GM12878 (cell line): ENCODE data around the gene FANCC.

Source experiments
- CEBPB ChIP-seq, 2 experiments: fragments of 150-350 bp in 1 of 2; IDR thresholded peaks; 2 replicates each; pipeline ENCODE4 v1.6.1; 2012 to 2014; ENCODE audit warnings: low read depth in 2 of 2, low read length in 2 of 2, borderline replicate concordance in 1 of 2, inconsistent platforms in 1 of 2
- CHD2 ChIP-seq: IDR thresholded peaks from 2 replicates; pipeline ENCODE4 v1.6.1; 2011; ENCODE audit warnings: low read depth, low read length, improper control_type of control experiment, borderline replicate concordance
- CHD4 ChIP-seq: fragments of 200-600 bp; sonication (generic); IDR thresholded peaks from 2 replicates; pipeline ENCODE4 v1.6.1; 2016; ENCODE audit warnings: mild to moderate bottlenecking
- EZH2 ChIP-seq: IDR thresholded peaks from 2 replicates; pipeline ENCODE4 v1.6.1; 2012; ENCODE audit warnings: low read depth, mild to moderate bottlenecking, control low read depth, inconsistent platforms, low read length, borderline replicate concordance; ENCODE audit not compliant: control insufficient read depth
- NBN ChIP-seq: fragments of 450-650 bp; IDR thresholded peaks from 2 replicates; pipeline ENCODE4 v1.6.1; 2016
- POLR2A ChIP-seq: IDR thresholded peaks from 2 replicates; pipeline ENCODE4 v1.6.1; 2011; ENCODE audit warnings: low read depth, mild to moderate bottlenecking, low read length
- RELA ChIP-seq: fragments of 450-650 bp; IDR thresholded peaks from 2 replicates; pipeline ENCODE4 v1.8.0; 2014; ENCODE audit warnings: borderline replicate concordance; ENCODE audit not compliant: partially characterized antibody
- TCF3 ChIP-seq: IDR thresholded peaks from 2 replicates; pipeline ENCODE4 v1.6.1; 2012; ENCODE audit warnings: low read depth, mild to moderate bottlenecking, low read length, borderline replicate concordance; ENCODE audit not compliant: insufficient read depth
- TF ChIP-seq, protein P1 (sequence below), 3 experiments: IDR thresholded peaks in 2 of 3; conservative IDR thresholded peaks in 1 of 3; 2 replicates each; pipeline ENCODE4 v1.5.1; 2011; ENCODE audit warnings: low read depth in 3 of 3, low read length in 3 of 3, mild to moderate bottlenecking in 3 of 3, control low read depth in 2 of 3, moderate library complexity in 2 of 3, inconsistent platforms in 1 of 3, mixed read lengths in 1 of 3; ENCODE audit not compliant: control insufficient read depth in 2 of 3, insufficient read depth in 1 of 3; ENCODE audit errors: extremely low read depth in 1 of 3

DNA sequence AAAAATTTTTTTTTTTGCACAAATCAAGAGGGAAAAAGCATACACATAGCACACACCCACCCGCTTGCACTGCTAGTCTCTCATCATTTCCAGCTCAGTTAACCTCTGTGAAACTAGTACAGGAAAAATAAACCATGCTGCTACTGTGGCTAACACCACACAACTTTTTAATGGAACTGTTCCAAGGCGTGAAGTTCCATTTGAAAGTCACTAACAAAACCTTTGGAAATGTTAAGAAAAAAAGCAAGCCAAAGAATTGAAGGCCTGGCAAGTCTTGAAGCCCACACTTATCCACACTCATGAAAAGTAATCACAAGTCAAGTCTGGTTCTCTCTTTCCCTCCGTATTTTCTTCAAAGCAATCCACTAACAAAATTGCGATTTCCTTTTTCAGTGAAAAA, 116.3 kb downstream of the FANCC start:
- TF ChIP-seq POLR2A (no peak), CHD2 (no peak), CEBPB (IDR thresholded peaks at IDR 0.05; ENCODE audit: borderline replicate concordance in 1 of 2, low read depth in 2 of 2, low read length in 2 of 2) (no peak), TCF3 (no peak), EZH2 (no peak), CHD4 (no peak), RELA (no peak), NBN (no peak)
- TF ChIP-seq, protein P1, sequence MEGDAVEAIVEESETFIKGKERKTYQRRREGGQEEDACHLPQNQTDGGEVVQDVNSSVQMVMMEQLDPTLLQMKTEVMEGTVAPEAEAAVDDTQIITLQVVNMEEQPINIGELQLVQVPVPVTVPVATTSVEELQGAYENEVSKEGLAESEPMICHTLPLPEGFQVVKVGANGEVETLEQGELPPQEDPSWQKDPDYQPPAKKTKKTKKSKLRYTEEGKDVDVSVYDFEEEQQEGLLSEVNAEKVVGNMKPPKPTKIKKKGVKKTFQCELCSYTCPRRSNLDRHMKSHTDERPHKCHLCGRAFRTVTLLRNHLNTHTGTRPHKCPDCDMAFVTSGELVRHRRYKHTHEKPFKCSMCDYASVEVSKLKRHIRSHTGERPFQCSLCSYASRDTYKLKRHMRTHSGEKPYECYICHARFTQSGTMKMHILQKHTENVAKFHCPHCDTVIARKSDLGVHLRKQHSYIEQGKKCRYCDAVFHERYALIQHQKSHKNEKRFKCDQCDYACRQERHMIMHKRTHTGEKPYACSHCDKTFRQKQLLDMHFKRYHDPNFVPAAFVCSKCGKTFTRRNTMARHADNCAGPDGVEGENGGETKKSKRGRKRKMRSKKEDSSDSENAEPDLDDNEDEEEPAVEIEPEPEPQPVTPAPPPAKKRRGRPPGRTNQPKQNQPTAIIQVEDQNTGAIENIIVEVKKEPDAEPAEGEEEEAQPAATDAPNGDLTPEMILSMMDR (IDR thresholded peaks at IDR 0.05 in 2 of 3, conservative IDR thresholded peaks at IDR 0.05 in 1 of 3; ENCODE audit: control insufficient read depth in 2 of 3, extremely low read depth in 1 of 3, insufficient read depth in 1 of 3, low read depth in 3 of 3, low read length in 3 of 3), result no peak
